HCT116 (cell line): Measurements from ENCODE around the gene CHRD. TPM values are rescaled to one million over a fixed set of nuclear protein-coding genes. Genes with fewer than 3 reads are reported as not detected.

Source experiments
- ATAC-seq: fragments of 200-7000 bp; cut with Tn5 transposase; 2 replicates; pipeline ENCODE4 v1.9.1; 2020; ENCODE audit warnings: mild to moderate bottlenecking, moderate library complexity
- BruUV-seq: library from RNA; stranded (reverse); fragments of 400-500 nt; replicated peaks from 2 replicates; lab custom pipeline; 2021; lab: Mats Ljungman, UMichigan
- CTCF ChIA-PET: fragments of 300-600 bp; sonication (Branson Sonifier 250); formaldehyde crosslinking; loops from one replicate; lab custom pipeline; 2021; ENCODE audit warnings: antibody characterized with exemption; lab: Charles Lee
- POLR2A ChIA-PET: fragments of 300-600, 350-600 bp; sonication (Branson Sonifier 250); formaldehyde crosslinking; loops from one replicate; lab custom pipeline; 2021; ENCODE audit warnings: antibody characterized with exemption; lab: Charles Lee
- RAD21 ChIA-PET, 2 experiments: fragments of 300-600 bp; sonication (Branson Sonifier 250); formaldehyde crosslinking; loops; one replicate each; lab custom pipeline; 2023; ENCODE audit warnings: low total read pairs in 2 of 2; ENCODE audit not compliant: uncharacterized antibody in 2 of 2, unreplicated experiment in 2 of 2, low non-redundant PET in 1 of 2; lab: Charles Lee
- DNase-seq: peaks from one replicate; pipeline ENCODE4 v3.0.0-alpha.2; 2010; ENCODE audit warnings: low read depth, low spot score
- H2AFZ ChIP-seq: fragments of 200-600 bp; shearing (Covaris generic), sonication (generic); 2 replicates; pipeline ENCODE4 v1.6.1; 2017; ENCODE audit warnings: low read depth, mixed run types, mixed read lengths, antibody characterized with exemption, low read length; ENCODE audit not compliant: poor library complexity, severe bottlenecking
- H3K27ac ChIP-seq: 2 replicates; pipeline ENCODE4 v1.5.1; 2012; ENCODE audit warnings: low read depth, low read length
- H3K27me3 ChIP-seq: fragments of 200-600 bp; sonication (generic); 2 replicates; pipeline ENCODE4 v1.6.1; 2016; ENCODE audit warnings: mixed run types, low read length, mixed read lengths; ENCODE audit not compliant: insufficient read depth
- H3K36me3 ChIP-seq, 2 experiments: fragments of 200-500 bp in 1 of 2; fragments of 200-600 bp in 1 of 2; sonication (Bioruptor generic) in 1 of 2; sonication (generic) in 1 of 2; 2 replicates each; pipeline versions ENCODE4 v1.5.1 to v1.6.1; 2014 to 2016; ENCODE audit warnings: low read length in 2 of 2, inconsistent platforms in 1 of 2, mixed read lengths in 1 of 2, mixed run types in 1 of 2; ENCODE audit not compliant: insufficient read depth in 2 of 2, control insufficient read depth in 1 of 2
- H3K4me1 ChIP-seq, 2 experiments: fragments of 200-600 bp in 1 of 2; sonication (generic) in 1 of 2; 2 replicates each; pipeline versions ENCODE4 v1.5.1 to v1.6.1; 2012 to 2017; ENCODE audit warnings: low read length in 2 of 2, inconsistent platforms in 1 of 2, mild to moderate bottlenecking in 1 of 2, mixed read lengths in 1 of 2, mixed run types in 1 of 2, moderate library complexity in 1 of 2; ENCODE audit not compliant: insufficient read depth in 2 of 2, control insufficient read depth in 1 of 2
- H3K4me2 ChIP-seq: fragments of 200-600 bp; sonication (generic); 2 replicates; pipeline ENCODE4 v1.6.1; 2017; ENCODE audit warnings: mixed run types, low read length, mixed read lengths
- H3K4me3 ChIP-seq, 2 experiments: fragments of 200-600 bp in 1 of 2; sonication (generic) in 1 of 2; replicated peaks in 1 of 2; 2 replicates each; pipeline ENCODE4 v1.5.1; 2011 to 2016; ENCODE audit warnings: low read length in 2 of 2, control low read depth in 1 of 2, low read depth in 1 of 2, mild to moderate bottlenecking in 1 of 2, mixed read lengths in 1 of 2, mixed run types in 1 of 2
- H3K79me2 ChIP-seq: fragments of 200-600 bp; sonication (generic); 2 replicates; pipeline ENCODE4 v1.6.1; 2017; ENCODE audit warnings: mild to moderate bottlenecking, mixed run types, low read length, moderate library complexity, mixed read lengths; ENCODE audit not compliant: insufficient read depth
- H3K9ac ChIP-seq: fragments of 200-600 bp; sonication (generic); 2 replicates; pipeline ENCODE4 v1.6.1; 2016; ENCODE audit warnings: low read length, mixed read lengths
- H3K9me2 ChIP-seq: fragments of 200-600 bp; sonication (generic), shearing (Covaris generic); 2 replicates; pipeline ENCODE4 v1.6.1; 2017; ENCODE audit warnings: mixed run types, mild to moderate bottlenecking, moderate library complexity; ENCODE audit not compliant: insufficient read depth
- H3K9me3 ChIP-seq, 2 experiments: fragments of 200-500 bp in 1 of 2; fragments of 200-600 bp in 1 of 2; sonication (Bioruptor generic) in 1 of 2; sonication (generic) in 1 of 2; 2 replicates each; pipeline ENCODE4 v1.6.1; 2014 to 2017; ENCODE audit warnings: low read length in 2 of 2, mixed read lengths in 2 of 2, inconsistent platforms in 1 of 2, low read depth in 1 of 2, mild to moderate bottlenecking in 1 of 2, mixed run types in 1 of 2, moderate library complexity in 1 of 2; ENCODE audit not compliant: control insufficient read depth in 1 of 2, insufficient read depth in 1 of 2
- H4K20me1 ChIP-seq: fragments of 200-600 bp; sonication (generic), shearing (Covaris generic); 2 replicates; pipeline ENCODE4 v1.6.1; 2017; ENCODE audit warnings: mixed run types, mild to moderate bottlenecking, moderate library complexity; ENCODE audit not compliant: insufficient read depth
- ATF3 ChIP-seq: IDR thresholded peaks from 2 replicates; pipeline ENCODE4 v1.6.1; 2012
- CBX3 ChIP-seq: IDR thresholded peaks from 2 replicates; pipeline ENCODE4 v1.6.1; 2012; ENCODE audit warnings: low read depth
- CEBPB ChIP-seq: IDR thresholded peaks from 2 replicates; pipeline ENCODE4 v1.6.1; 2012; ENCODE audit warnings: low read depth
- CTCF ChIP-seq, 3 experiments: fragments of 200-600 bp in 1 of 3; sonication (generic) in 1 of 3; IDR thresholded peaks in 2 of 3; conservative IDR thresholded peaks in 1 of 3; 2 replicates each; pipeline ENCODE4 v1.5.1; 2012 to 2017; ENCODE audit warnings: low read depth in 2 of 3, low read length in 2 of 3, antibody characterized with exemption in 1 of 3, borderline replicate concordance in 1 of 3, control low read depth in 1 of 3, mild to moderate bottlenecking in 1 of 3, mixed read lengths in 1 of 3, mixed run types in 1 of 3, moderate library complexity in 1 of 3; ENCODE audit not compliant: insufficient read depth in 1 of 3
- EZH2 ChIP-seq: fragments of 200-600 bp; sonication (generic); IDR thresholded peaks from 2 replicates; pipeline ENCODE4 v1.6.1; 2017; ENCODE audit warnings: antibody characterized with exemption, mixed run types
- EZH2phosphoT487 ChIP-seq: fragments of 200-600 bp; IDR thresholded peaks from 2 replicates; pipeline ENCODE4 v1.6.1; 2018; ENCODE audit warnings: antibody characterized with exemption, borderline replicate concordance
- FOSL1 ChIP-seq: IDR thresholded peaks from 2 replicates; pipeline ENCODE4 v1.6.1; 2012; ENCODE audit warnings: low read depth
- JUND ChIP-seq: IDR thresholded peaks from 2 replicates; pipeline ENCODE4 v1.6.1; 2012
- MAX ChIP-seq: IDR thresholded peaks from 2 replicates; pipeline ENCODE4 v1.6.1; 2012
- POLR2A ChIP-seq: IDR thresholded peaks from 2 replicates; pipeline ENCODE4 v1.7.0; 2011; ENCODE audit warnings: borderline replicate concordance; ENCODE audit not compliant: insufficient read depth, insufficient read length; ENCODE audit errors: extremely low read depth
- POLR2AphosphoS5 ChIP-seq: IDR thresholded peaks from 2 replicates; pipeline ENCODE4 v1.6.1; 2011; ENCODE audit warnings: mild to moderate bottlenecking, low read depth, low read length, moderate library complexity
- RAD21 ChIP-seq: IDR thresholded peaks from 2 replicates; pipeline ENCODE4 v1.6.1; 2012; ENCODE audit warnings: low read depth, mild to moderate bottlenecking
- SIN3A ChIP-seq: IDR thresholded peaks from 2 replicates; pipeline ENCODE4 v1.6.1; 2012; ENCODE audit warnings: low read depth
- SP1 ChIP-seq: IDR thresholded peaks from 2 replicates; pipeline ENCODE4 v1.6.1; 2012; ENCODE audit warnings: low read depth
- SRF ChIP-seq: IDR thresholded peaks from 2 replicates; pipeline ENCODE4 v1.6.1; 2012; ENCODE audit warnings: low read depth
- TCF7L2 ChIP-seq: IDR thresholded peaks from 2 replicates; pipeline ENCODE4 v1.7.0; 2011; ENCODE audit warnings: borderline replicate concordance, inconsistent platforms; ENCODE audit not compliant: insufficient read depth, insufficient read length; ENCODE audit errors: extremely low read depth
- YY1 ChIP-seq: IDR thresholded peaks from 2 replicates; pipeline ENCODE4 v1.6.1; 2011; ENCODE audit warnings: low read length, low read depth, moderate library complexity, mild to moderate bottlenecking; ENCODE audit not compliant: insufficient replicate concordance; ENCODE audit errors: extremely low read depth
- ZBTB33 ChIP-seq: IDR thresholded peaks from 2 replicates; pipeline ENCODE4 v1.6.1; 2011; ENCODE audit warnings: mild to moderate bottlenecking, low read length, moderate library complexity; ENCODE audit not compliant: insufficient replicate concordance; ENCODE audit errors: extremely low read depth
- ZFX ChIP-seq: fragments of 450-650 bp; IDR thresholded peaks from 2 replicates; pipeline ENCODE4 v1.6.1; 2017
- intact Hi-C: fragments of 100-400 bp; cut with micrococcal nuclease; formaldehyde crosslinking; loops from 2 replicates; pipeline ENCODE4 v1.10.0; 2022
- total RNA-seq: library from RNA; stranded (reverse); gene quantifications from one replicate; pipeline ENCODE4 v1.2.1, GENCODE V29; 2021; ENCODE audit not compliant: unreplicated experiment

The CHRD gene
- total RNA-seq, 1 experiment from 2014 or later: 8.0 TPM

GRCh38 chr3:184384342-184384741 lies 4.5 kb downstream of the CHRD start (continued):
- TF ChIP-seq CTCF (IDR thresholded peaks at IDR 0.05 in 2 of 3, conservative IDR thresholded peaks at IDR 0.05 in 1 of 3; ENCODE audit: borderline replicate concordance in 1 of 3, insufficient read depth in 1 of 3, low read depth in 2 of 3, low read length in 2 of 3) (no peak), CEBPB (no peak), ZFX (no peak), FOSL1 (no peak)

GRCh38 chr3:184384856-184385422 lies 5.1 kb downstream of the CHRD start:
- Histone ChIP-seq H3K79me2 (no peaks in the 10 kb centered on the region), H2AFZ (no peak overlapping the region), H3K27ac (no peak overlapping the region), H4K20me1 (no peaks in the 10 kb centered on the region), H3K9me2 (no peaks in the 10 kb centered on the region), H3K4me1 (peaks cover 2 to 6% of the 10 kb centered on the region in 2 experiments; a peak in 1 of 4 replicates), H3K36me3 (no peaks in the 10 kb centered on the region), H3K9ac (no peak overlapping the region), H3K4me2 (no peak overlapping the region), H3K4me3 (no peak overlapping the region), H3K27me3 (no peaks in the 10 kb centered on the region), H3K9me3 (no peaks in the 10 kb centered on the region)
- POLR2A ChIA-PET: interaction anchor here (1.2 kb wide), 1 partner anchor 10 kb away, joined by 3 read pairs; no protein-coding TSS in a partner anchor
- RAD21 ChIA-PET: no interaction called here
- CTCF ChIA-PET: no interaction called here
- DNase-seq: no peak
- TF ChIP-seq POLR2AphosphoS5 (no peak), POLR2A (no peak), ZFX (no peak), TCF7L2 (no peak), CBX3 (no peak), RAD21 (no peak), ZBTB33 (no peak), MAX (no peak), CTCF (IDR thresholded peaks at IDR 0.05 in 2 of 3, conservative IDR thresholded peaks at IDR 0.05 in 1 of 3; ENCODE audit: borderline replicate concordance in 1 of 3, insufficient read depth in 1 of 3, low read depth in 2 of 3, low read length in 2 of 3) (no peak), CEBPB (no peak), YY1 (no peak), EZH2phosphoT487 (no peak), SIN3A (no peak), SRF (no peak), JUND (no peak), FOSL1 (no peak), EZH2 (no peak), SP1 (no peak), ATF3 (no peak)
- intact Hi-C loops: no loop called here
- BruUV-seq: no TSS peak
- no peak for ATAC-seq
